Tibial nerve (tissue), 4 donors: ENCODE results near the gene PRR35. TPM values are rescaled to one million over a fixed set of nuclear protein-coding genes. Genes with fewer than 3 reads are reported as not detected.

ENCODE experiments used
- DNase-seq, 2 donors: peaks; one replicate each; pipeline ENCODE4 v3.0.0-alpha.2; 2019; ENCODE audit warnings: low spot score in 2 of 2
- H3K27ac ChIP-seq, 4 donors: fragments of 200-600 bp; sonication (generic) in 3 of 4; one replicate each; pipeline ENCODE4 v1.5.1; 2017 to 2019; ENCODE audit warnings: mild to moderate bottlenecking in 1 of 4
- H3K27me3 ChIP-seq, 2 donors: fragments of 200-600 bp; sonication (generic) in 1 of 2; one replicate each; pipeline versions ENCODE4 v1.5.1 to v1.6.0; 2017 to 2019
- H3K36me3 ChIP-seq, 3 donors: fragments of 200-600 bp; sonication (generic); one replicate each; pipeline ENCODE4 v1.5.1; 2018 to 2019
- H3K4me1 ChIP-seq, 4 donors: fragments of 200-600 bp; sonication (generic) in 3 of 4; one replicate each; pipeline ENCODE4 v1.5.1; 2017 to 2019
- H3K4me3 ChIP-seq, 4 donors: fragments of 200-600 bp; sonication (generic) in 3 of 4; one replicate each; pipeline ENCODE4 v1.5.1; 2017 to 2019; ENCODE audit warnings: mild to moderate bottlenecking in 1 of 4, moderate library complexity in 1 of 4
- H3K9me3 ChIP-seq, 4 donors: fragments of 200-600 bp; sonication (generic) in 3 of 4; one replicate each; pipeline ENCODE4 v1.5.1; 2017 to 2019
- EP300 ChIP-seq, 2 donors: sonication (generic); formaldehyde crosslinking; IDR thresholded peaks; one replicate each; pipeline ENCODE4 v1.6.1; 2017; ENCODE audit warnings: antibody characterized with exemption in 2 of 2, mild to moderate bottlenecking in 1 of 2
- POLR2A ChIP-seq, 2 donors: fragments of 450-650 bp; IDR thresholded peaks; one replicate each; pipeline ENCODE4 v1.6.1; 2017; ENCODE audit warnings: antibody characterized with exemption in 2 of 2, mild to moderate bottlenecking in 2 of 2, moderate library complexity in 2 of 2
- WGBS, 2 donors: methylation state at CpG; one replicate each; pipeline ENCODE4 v1.1.5; 2018; 5-methylcytosine and 5-hydroxymethylcytosine counted together
- total RNA-seq, 4 donors: library from RNA; depleted of rRNA; stranded (reverse); fragments of >200 nt; gene quantifications; one replicate each; pipeline ENCODE4 v1.1.0, GENCODE V29; 2016
- TF ChIP-seq, protein P1 (sequence below), 5 experiments: fragments of 200-600 bp in 3 of 5; fragments of 450-650 bp in 2 of 5; sonication (generic) in 3 of 5; IDR thresholded peaks; one replicate each; pipeline ENCODE4 v1.5.1; 2016 to 2019; ENCODE audit warnings: antibody characterized with exemption in 5 of 5, mild to moderate bottlenecking in 3 of 5, moderate library complexity in 2 of 5

Gene PRR35
- total RNA-seq, 4 donors from 2014 or later = not detected

DNA sequence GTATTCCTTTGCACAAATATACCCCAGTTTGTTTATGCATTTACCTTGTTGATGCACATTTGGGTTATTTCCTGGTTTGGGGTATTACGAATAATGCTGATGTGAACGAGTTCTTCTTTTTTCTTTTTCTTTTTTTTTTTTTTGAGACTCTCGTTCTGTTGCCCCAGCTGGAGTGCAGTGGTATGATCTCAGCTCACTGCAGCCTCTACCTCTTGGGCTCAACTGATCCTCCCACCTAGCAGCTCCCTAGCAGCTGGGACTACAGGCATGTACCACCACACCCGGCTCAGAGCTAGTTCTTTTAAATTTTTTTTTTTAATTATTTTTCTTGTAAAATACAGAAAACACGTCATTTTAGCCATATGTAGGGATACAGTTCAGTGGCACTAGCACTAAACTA, 43.7 kb downstream of the PRR35 start:
- Histone ChIP-seq H3K9me3 (no peaks in the 10 kb centered on the region), H3K4me3 (no peak overlapping the region), H3K27ac (no peak overlapping the region), H3K4me1 (peaks cover 0 to 2% (median 0%) of the 10 kb centered on the region in 4 donors), H3K36me3 (peaks cover 0 to 16% (median 4%) of the 10 kb centered on the region in 3 donors), H3K27me3 (no peaks in the 10 kb centered on the region)
- WGBS, 2 donors = 75 to 77% methylated on average over 5 of the region's 5 CpGs
- no peak for DNase-seq
- TF ChIP-seq, protein P1, sequence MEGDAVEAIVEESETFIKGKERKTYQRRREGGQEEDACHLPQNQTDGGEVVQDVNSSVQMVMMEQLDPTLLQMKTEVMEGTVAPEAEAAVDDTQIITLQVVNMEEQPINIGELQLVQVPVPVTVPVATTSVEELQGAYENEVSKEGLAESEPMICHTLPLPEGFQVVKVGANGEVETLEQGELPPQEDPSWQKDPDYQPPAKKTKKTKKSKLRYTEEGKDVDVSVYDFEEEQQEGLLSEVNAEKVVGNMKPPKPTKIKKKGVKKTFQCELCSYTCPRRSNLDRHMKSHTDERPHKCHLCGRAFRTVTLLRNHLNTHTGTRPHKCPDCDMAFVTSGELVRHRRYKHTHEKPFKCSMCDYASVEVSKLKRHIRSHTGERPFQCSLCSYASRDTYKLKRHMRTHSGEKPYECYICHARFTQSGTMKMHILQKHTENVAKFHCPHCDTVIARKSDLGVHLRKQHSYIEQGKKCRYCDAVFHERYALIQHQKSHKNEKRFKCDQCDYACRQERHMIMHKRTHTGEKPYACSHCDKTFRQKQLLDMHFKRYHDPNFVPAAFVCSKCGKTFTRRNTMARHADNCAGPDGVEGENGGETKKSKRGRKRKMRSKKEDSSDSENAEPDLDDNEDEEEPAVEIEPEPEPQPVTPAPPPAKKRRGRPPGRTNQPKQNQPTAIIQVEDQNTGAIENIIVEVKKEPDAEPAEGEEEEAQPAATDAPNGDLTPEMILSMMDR (IDR thresholded peaks at IDR 0.05) = no peak
- TF ChIP-seq POLR2A (IDR thresholded peaks at IDR 0.05) (no peak), EP300 (IDR thresholded peaks at IDR 0.05) (no peak)

DNA sequence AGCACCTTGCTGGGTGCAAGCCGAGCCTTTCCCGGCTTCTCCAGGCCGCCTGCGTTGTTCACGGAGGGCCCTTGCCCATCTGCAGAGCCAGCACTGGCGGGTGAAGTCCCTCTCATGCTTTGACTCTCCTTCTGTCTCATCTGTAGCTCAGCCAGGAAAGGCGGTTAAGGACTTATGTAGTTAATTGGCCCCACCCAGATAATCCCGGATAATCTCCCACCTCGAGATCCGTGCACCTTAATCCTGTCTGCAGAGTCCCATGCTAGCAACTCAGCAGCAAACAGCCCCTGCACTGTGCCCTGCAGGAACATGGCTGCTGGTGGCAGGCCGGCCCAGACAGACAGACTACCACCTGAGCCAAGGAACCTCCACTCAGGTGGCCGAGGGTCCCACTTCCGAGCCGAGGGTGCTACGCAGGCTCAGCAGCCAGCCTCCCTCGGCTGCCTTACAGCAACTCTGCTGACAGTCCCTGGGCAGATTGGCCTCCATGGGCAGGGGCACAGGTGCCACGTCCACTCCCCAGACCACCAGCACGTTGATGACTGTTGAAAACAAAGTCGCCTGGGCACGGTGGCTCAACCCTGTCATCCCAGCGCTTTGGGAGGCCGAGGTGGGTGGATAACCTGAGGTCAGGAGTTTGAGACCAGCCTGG, 46.6 kb downstream of the PRR35 start:
- no peak overlapping the region for H3K27ac ChIP-seq
- H3K36me3 ChIP-seq = peaks cover 0 to 11% (median 0%) of the 10 kb centered on the region in 3 donors
- no peak overlapping the region for H3K4me3 ChIP-seq
- no peaks in the 10 kb centered on the region for H3K9me3 ChIP-seq
- no peak for DNase-seq
- 93 to 97% methylated on average over 15 to 21 of the region's 22 CpGs for WGBS, 2 donors
- H3K4me1 ChIP-seq = peaks cover 0 to 26% (median 10%) of the 10 kb centered on the region in 4 donors
- no peaks in the 10 kb centered on the region for H3K27me3 ChIP-seq
- TF ChIP-seq, protein P1 (IDR thresholded peaks at IDR 0.05) = no peak
- TF ChIP-seq EP300 (IDR thresholded peaks at IDR 0.05) = no peak
- TF ChIP-seq POLR2A (IDR thresholded peaks at IDR 0.05) = no peak

DNA sequence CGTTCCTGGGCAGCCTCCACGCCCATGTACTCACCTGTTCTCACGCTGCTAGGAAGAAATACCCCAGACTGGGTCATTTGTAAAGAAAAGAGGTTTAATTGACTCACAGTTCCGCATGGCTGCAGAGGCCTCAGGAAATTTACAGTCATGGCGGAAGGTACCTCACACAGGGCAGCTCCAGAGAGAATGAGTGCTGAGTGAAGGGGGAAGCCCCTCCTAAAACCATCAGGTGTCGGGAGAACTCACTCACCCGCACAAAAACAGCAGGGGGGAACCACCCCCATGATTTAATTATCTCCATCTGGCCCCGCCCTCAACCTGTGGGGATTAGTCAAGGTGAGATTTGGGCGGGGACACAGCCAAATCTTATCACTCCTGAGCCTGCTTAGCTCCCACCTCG, 47.8 kb downstream of the PRR35 start:
- Histone ChIP-seq H3K27me3 (no peaks in the 10 kb centered on the region), H3K36me3 (peaks cover 0 to 6% (median 0%) of the 10 kb centered on the region in 3 donors), H3K9me3 (no peaks in the 10 kb centered on the region), H3K4me3 (no peak overlapping the region), H3K4me1 (peaks cover 0 to 26% (median 10%) of the 10 kb centered on the region in 4 donors), H3K27ac (no peak overlapping the region)
- WGBS, 2 donors = 80 to 82% methylated on average over 10 of the region's 10 CpGs
- TF ChIP-seq POLR2A (IDR thresholded peaks at IDR 0.05) = no peak
- no peak for DNase-seq

DNA sequence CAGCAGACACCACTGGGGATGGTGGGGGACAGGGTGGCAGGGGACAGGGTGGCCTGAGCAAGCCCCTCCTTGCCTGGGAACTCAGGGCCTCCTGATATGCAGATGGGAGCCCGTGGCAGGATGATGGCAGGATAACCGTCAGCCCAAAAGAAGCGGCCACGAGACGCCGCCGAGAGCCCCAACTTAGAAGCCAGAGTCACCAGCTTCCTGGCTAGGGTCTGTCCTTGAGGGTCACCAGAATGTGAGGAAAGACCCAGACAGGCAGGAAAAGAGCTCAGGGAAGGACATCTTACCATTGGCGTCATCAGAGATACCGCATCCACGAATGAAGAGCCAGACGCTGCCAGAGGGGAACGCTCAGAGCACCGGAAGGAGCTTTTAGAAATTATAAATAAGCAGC, 49.1 kb downstream of the PRR35 start:
- Histone ChIP-seq H3K36me3 (peaks cover 0 to 16% (median 0%) of the 10 kb centered on the region in 3 donors), H3K9me3 (no peaks in the 10 kb centered on the region), H3K27ac (no peak overlapping the region), H3K4me1 (peaks cover 0 to 26% (median 10%) of the 10 kb centered on the region in 4 donors), H3K4me3 (no peak overlapping the region), H3K27me3 (no peaks in the 10 kb centered on the region)
- 84 to 85% methylated on average over 13 of the region's 13 CpGs for WGBS, 2 donors
- DNase-seq = no peak
- no peak for TF ChIP-seq POLR2A (IDR thresholded peaks at IDR 0.05)
- no peak for TF ChIP-seq EP300 (IDR thresholded peaks at IDR 0.05)
- TF ChIP-seq, protein P1 (IDR thresholded peaks at IDR 0.05) = no peak

DNA sequence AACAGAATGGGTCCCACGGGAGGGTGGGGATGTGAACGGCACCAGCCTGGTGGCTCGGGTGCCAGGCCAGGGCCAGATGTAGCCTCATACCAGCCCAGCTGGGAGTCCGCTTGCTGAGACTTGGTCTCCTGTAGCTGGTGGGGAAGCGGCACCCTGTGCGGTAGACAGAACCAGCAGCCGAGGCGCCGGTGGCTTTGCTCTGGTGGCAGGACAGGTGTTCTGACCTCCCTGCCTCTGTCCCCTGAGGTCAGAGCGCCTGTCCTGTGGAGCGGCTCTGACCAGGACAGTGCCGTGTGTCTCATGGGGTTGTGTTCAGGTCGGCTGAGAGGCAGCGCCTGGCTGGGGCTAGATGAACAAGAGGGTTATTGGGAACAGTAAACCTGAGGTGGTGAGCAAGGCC, 49.8 kb downstream of the PRR35 start:
- H3K4me3 ChIP-seq = no peak overlapping the region
- TF ChIP-seq, protein P1 (IDR thresholded peaks at IDR 0.05) = no peak
- TF ChIP-seq EP300 (IDR thresholded peaks at IDR 0.05) (no peak), POLR2A (IDR thresholded peaks at IDR 0.05) (no peak)
- peaks cover 0 to 15% (median 0%) of the 10 kb centered on the region in 3 donors for H3K36me3 ChIP-seq
- peak overlapping the region in 2 of 4 donors; percentile 77 to 88 for H3K27ac ChIP-seq
- no peaks in the 10 kb centered on the region for H3K9me3 ChIP-seq
- DNase-seq = no peak
- no peaks in the 10 kb centered on the region for H3K27me3 ChIP-seq
- H3K4me1 ChIP-seq = peaks cover 0 to 26% (median 10%) of the 10 kb centered on the region in 4 donors
- WGBS, 2 donors = 76 to 86% methylated on average over 14 of the region's 14 CpGs
